Fibroblast of villous mesenchyme (primary cell): Measurements from ENCODE around the gene NCOR2. TPM values are rescaled to one million over a fixed set of nuclear protein-coding genes. Genes with fewer than 3 reads are reported as not detected.
"Not testable (repeated sequence)": the region's sequence is repeated elsewhere in the genome, so short reads cannot be mapped to it uniquely, and the experiment has no call there.

ENCODE experiments used
- DNase-seq: peaks from one replicate; pipeline ENCODE4 v3.0.0-alpha.2; 2010; ENCODE audit warnings: low read depth
- H3K4me3 ChIP-seq: 2 replicates; pipeline ENCODE4 v1.5.1; 2011; ENCODE audit warnings: low read depth, mild to moderate bottlenecking, low read length
- total RNA-seq: library from RNA; depleted of rRNA; stranded (reverse); fragments of >200 nt; gene quantifications from 2 replicates; pipeline ENCODE4 v1.2.3, GENCODE V29; 2012
- TF ChIP-seq, protein P1 (sequence below): IDR thresholded peaks from 2 replicates; pipeline ENCODE4 v1.5.1; 2012; ENCODE audit warnings: low read depth, mild to moderate bottlenecking, low read length; ENCODE audit not compliant: insufficient read depth

NCOR2 gene
- total RNA-seq, 1 donor: 86.8 TPM

DNA sequence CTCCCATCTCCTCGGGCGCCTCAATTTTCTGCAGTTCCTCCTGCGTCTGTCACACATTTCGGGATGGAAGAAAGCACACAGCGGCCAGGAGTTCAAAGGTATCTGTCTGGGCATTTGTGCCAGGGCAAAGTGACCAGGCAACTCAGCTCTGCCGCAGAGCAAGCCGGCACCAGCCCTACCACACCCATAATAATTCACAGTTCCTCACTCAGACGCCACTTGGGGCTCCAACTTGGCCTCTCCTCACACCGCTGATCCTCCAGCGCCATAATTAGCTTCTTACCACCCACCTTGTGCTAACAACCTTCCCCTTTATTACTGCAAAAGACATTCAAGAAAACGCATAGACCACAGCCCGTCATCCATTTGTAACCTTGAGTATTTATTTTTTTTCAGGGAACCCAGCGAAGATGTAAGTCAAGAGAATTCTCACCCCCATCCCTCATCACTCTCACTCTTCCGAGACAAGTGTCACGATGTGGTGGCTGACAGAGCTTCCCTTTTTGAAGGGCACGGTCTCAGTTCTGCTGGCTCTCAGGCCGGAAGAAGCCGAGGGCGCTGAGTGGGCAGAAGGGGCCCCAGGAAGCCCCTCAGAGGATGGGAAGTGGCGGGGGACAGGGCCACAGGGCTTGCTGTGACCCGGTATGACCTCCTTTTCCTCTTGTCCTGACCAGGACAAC lies 25.2 kb upstream of the NCOR2 start:
- TF ChIP-seq, protein P1, sequence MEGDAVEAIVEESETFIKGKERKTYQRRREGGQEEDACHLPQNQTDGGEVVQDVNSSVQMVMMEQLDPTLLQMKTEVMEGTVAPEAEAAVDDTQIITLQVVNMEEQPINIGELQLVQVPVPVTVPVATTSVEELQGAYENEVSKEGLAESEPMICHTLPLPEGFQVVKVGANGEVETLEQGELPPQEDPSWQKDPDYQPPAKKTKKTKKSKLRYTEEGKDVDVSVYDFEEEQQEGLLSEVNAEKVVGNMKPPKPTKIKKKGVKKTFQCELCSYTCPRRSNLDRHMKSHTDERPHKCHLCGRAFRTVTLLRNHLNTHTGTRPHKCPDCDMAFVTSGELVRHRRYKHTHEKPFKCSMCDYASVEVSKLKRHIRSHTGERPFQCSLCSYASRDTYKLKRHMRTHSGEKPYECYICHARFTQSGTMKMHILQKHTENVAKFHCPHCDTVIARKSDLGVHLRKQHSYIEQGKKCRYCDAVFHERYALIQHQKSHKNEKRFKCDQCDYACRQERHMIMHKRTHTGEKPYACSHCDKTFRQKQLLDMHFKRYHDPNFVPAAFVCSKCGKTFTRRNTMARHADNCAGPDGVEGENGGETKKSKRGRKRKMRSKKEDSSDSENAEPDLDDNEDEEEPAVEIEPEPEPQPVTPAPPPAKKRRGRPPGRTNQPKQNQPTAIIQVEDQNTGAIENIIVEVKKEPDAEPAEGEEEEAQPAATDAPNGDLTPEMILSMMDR: no peak
- DNase-seq: no peak
- no peak overlapping the region for H3K4me3 ChIP-seq

DNA sequence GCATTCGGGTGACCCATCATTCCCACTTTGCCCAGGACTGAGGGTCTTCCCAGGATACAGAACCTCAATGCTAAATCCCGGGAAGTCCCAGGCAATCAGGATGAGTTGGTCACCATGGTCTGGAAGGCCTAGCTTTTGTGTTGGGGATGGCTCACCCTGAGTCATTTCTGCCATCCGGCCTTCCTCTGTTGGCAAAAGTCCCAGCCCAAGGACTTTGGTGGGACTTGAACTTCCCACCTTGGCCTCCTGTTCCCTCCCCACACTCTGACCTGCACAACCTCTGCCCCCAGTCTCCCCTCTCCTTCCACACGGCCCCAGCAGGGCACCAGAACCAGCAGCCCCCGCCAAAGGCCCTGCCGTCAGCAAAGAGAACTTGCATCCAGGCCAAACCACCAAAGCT lies 24.6 kb upstream of the NCOR2 start:
- DNase-seq: no peak
- H3K4me3 ChIP-seq: no peak overlapping the region
- TF ChIP-seq, protein P1: no peak

DNA sequence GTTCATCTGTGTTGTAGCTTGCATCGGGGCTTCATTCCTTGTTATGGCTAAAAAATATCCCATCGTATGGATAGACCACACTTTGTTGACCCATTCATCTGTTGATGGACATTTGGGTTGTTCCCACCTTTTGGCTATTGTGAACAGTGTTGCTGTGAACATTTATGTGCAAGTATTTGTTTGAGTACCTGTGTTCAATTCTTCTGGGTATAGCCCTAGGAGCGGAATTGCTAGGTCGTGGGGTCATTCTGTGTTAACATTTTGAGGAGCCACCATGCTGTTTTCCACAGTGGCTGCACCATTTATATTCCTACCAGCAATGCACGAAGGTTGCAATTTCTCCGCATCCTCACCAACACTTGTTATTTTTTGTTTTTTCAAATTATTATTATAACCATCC lies 23.0 kb upstream of the NCOR2 start:
- H3K4me3 ChIP-seq: no peak overlapping the region
- no peak for DNase-seq
- TF ChIP-seq, protein P1: no peak

DNA sequence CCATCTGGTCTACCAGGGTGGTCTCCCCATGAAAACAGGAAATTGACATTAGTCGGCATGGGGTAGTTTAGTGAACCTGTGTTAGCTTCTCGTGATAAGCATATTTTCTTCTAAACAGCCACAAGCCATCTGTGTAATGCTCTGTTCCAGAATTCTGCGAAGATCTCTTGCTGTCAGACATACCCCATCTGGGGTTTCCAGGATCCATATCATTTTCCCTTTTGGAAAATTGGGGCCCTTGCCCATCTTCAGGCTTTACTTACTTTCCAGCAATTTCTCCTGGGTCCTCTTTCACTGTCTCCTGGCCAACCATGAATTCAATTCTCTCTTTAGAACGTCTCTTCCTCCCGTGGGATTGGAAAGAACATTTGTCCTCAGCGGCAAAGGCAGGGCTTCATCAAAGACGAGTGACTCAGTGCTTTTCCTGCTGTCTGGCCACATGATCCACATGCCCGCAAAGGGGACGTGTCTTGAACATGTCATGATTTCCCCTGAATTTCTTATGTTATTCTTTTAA lies 21.4 kb upstream of the NCOR2 start:
- TF ChIP-seq, protein P1: no peak
- no peak overlapping the region for H3K4me3 ChIP-seq
- DNase-seq: peak; percentile 80

DNA sequence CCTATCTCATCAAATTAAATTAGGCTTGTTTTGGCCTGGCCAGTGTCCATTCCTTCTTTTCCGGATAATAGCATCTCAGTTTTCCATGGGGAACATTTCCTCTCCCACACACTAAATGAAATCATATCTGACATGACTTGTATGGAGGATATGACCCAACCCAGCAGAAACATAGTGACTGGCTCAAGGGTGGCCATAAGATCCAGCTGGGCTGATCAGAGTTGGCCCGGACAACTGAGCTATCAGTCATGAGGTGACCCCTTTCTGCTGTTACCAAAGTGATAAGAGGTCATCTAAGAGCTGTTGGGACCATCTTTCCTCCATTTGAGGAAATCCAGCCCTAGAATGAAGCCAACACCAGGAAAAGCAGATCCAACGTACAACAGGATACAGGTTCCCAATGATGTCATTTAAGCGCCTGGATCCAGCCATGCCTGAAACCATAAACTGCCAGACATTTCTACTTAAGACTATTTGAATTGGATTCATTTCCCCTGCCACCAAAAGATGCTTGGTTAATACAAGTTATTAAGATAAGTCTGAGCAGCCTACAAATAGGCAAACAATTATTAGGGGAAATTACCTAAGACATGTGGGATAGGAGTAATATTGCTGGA lies 20.7 kb upstream of the NCOR2 start:
- TF ChIP-seq, protein P1: no peak
- H3K4me3 ChIP-seq: no peak overlapping the region
- no peak for DNase-seq

DNA sequence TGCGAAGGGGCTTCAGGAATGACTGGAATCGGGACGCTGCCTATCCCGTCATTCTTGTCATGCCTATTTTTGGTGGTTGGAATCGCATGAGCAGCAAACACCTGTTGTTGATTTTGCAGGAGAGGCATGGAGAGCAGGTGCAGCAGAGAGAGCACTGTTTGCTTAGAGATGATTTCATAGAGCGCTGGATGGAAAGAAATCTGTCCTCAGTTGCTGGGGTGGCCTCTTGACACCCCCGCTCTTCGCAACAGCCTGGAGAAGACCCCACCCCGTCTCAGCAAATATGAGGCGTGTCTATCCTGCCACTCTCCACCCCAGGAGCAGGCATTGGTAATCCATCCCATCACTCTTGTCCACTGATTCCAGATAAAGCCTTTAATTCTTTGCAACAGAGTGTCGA lies 19.3 kb upstream of the NCOR2 start:
- TF ChIP-seq, protein P1: no peak
- no peak overlapping the region for H3K4me3 ChIP-seq
- DNase-seq: no peak

DNA sequence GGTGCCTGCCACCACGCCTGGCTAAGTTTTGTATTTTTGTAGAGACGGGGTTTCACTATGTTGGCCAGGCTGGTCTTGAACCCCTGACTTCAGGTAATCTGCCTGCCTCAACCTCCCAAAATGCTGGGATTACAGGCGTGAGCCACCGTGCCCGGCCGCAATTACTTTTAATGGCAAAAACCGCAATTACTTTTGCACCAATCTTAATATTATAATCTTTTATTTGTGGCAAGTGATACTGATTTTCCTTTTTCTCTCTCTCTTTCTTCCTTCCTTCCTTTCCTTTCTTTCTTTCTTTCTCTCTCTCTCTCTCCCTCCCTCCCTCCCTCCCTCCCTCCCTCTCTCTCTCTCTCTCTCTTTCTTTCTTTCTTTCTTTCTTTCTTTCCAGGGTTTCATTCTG lies 17.1 kb upstream of the NCOR2 start:
- DNase-seq, H3K4me3 ChIP-seq: not testable (repeated sequence)
